ENCODE data around the gene ABCA10. TPM values are rescaled to one million over a fixed set of nuclear protein-coding genes. Genes with fewer than 3 reads are reported as not detected.
"Not testable (repeated sequence)": the region's sequence is repeated elsewhere in the genome, so short reads cannot be mapped to it uniquely, and the experiment has no call there.

ABCA10 gene
- total RNA-seq, 6 experiments from 2014 or later = 1.7 to 4.0 (median 2.0) TPM

DNA sequence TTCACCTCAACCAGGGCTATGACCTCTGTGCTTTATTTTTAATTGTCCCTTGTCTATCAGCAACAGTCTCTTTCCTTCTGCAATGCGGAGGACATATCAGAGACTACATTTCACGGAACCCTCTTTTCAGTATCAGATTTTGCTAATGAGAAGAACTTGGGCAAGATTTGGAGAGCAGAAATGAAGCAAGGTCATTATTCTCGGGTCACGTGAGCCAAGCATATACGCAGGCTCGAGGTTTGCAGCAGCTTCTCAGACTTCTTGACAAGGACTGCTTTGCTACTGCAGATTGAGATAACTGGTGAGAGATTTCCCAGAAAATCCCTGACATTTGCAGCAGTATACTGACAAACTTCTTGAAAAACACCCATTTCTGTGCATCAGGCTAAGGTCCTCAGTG lies 30.4 kb downstream of the ABCA10 start:
- TF ChIP-seq, protein P1, sequence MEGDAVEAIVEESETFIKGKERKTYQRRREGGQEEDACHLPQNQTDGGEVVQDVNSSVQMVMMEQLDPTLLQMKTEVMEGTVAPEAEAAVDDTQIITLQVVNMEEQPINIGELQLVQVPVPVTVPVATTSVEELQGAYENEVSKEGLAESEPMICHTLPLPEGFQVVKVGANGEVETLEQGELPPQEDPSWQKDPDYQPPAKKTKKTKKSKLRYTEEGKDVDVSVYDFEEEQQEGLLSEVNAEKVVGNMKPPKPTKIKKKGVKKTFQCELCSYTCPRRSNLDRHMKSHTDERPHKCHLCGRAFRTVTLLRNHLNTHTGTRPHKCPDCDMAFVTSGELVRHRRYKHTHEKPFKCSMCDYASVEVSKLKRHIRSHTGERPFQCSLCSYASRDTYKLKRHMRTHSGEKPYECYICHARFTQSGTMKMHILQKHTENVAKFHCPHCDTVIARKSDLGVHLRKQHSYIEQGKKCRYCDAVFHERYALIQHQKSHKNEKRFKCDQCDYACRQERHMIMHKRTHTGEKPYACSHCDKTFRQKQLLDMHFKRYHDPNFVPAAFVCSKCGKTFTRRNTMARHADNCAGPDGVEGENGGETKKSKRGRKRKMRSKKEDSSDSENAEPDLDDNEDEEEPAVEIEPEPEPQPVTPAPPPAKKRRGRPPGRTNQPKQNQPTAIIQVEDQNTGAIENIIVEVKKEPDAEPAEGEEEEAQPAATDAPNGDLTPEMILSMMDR (IDR thresholded peaks at IDR 0.05) = no peak
- TF ChIP-seq POLR2A (IDR thresholded peaks at IDR 0.05) = no peak
- Histone ChIP-seq H3K36me3 (peaks cover 0 to 1% (median 0%) of the 10 kb centered on the region in 4 donors), H3K27me3 (no peaks in the 10 kb centered on the region), H3K9me3 (no peaks in the 10 kb centered on the region), H3K4me1 (no peaks in the 10 kb centered on the region), H3K27ac (no peak overlapping the region), H3K4me3 (no peak overlapping the region)
- ATAC-seq (no peak), DNase-seq (no peak)
- WGBS (ENCODE audit: insufficient coverage, low coverage, low lambda C conversion rate, missing lambda C conversion rate) = 81% methylated on average over 6 of the region's 6 CpGs
- intact Hi-C loops (cut with DNase I) = no loop called here

DNA sequence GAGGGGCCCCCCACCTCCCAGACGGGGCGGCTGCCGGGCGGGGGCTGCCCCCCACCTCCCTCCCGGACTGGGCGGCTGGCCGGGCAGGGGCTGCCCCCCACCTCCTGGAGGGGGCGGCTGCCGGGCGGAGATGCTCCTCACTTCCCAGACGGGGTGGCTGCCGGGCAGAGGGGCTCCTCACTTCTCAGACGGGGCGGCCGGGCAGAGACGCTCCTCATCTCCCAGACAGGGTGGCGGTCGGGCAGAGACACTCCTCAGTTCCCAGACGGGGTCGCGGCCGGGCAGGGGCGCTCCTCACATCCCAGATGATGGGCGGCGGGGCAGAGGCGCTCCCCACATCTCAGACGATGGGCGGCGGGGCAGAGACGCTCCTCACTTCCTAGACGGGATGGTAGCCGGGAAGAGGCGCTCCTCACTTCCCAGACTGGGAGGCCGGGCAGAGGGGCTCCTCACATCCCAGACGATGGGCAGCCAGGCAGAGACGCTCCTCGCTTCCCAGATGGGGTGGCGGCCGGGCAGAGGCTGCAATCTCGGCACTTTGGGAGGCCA lies 32.4 kb downstream of the ABCA10 start:
- H3K4me1 ChIP-seq; intact Hi-C loops (cut with DNase I); H3K27me3 ChIP-seq; H3K27ac ChIP-seq; H3K9me3 ChIP-seq; DNase-seq; ATAC-seq; H3K4me3 ChIP-seq: not testable (repeated sequence)
- H3K36me3 ChIP-seq = peaks cover 0 to 10% (median 0%) of the 10 kb centered on the region in 4 donors
- WGBS (ENCODE audit: insufficient coverage, low coverage, low lambda C conversion rate, missing lambda C conversion rate) = 100% methylated on average over 3 of the region's 40 CpGs

DNA sequence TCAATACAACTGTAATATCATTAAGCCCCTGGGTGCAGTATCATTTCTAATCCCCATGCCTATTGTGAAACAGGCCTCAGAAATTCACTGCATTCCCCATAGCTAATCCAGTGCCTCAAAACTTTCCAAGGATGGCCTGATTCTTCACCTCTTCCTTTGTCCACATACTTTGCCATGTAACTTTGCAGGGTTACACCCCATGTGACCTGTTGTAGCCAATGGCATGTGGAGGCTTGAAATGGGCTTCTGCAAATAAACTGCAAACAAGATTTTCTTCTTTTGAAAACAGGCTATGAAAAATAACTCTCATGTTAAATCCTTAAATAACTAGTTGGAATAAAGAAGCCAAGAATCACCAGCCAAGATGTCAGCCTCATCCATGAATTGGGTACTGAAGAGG lies 35.9 kb downstream of the ABCA10 start:
- no peak overlapping the region for H3K4me3 ChIP-seq
- ATAC-seq (no peak), DNase-seq (no peak)
- no peaks in the 10 kb centered on the region for H3K27me3 ChIP-seq
- H3K36me3 ChIP-seq = peaks cover 0 to 10% (median 0%) of the 10 kb centered on the region in 4 donors
- intact Hi-C loops (cut with DNase I) = no loop called here
- no peak for TF ChIP-seq POLR2A (IDR thresholded peaks at IDR 0.05)
- TF ChIP-seq, protein P1 (IDR thresholded peaks at IDR 0.05) = no peak
- H3K27ac ChIP-seq = no peak overlapping the region
- no peaks in the 10 kb centered on the region for H3K9me3 ChIP-seq
- no peaks in the 10 kb centered on the region for H3K4me1 ChIP-seq

DNA sequence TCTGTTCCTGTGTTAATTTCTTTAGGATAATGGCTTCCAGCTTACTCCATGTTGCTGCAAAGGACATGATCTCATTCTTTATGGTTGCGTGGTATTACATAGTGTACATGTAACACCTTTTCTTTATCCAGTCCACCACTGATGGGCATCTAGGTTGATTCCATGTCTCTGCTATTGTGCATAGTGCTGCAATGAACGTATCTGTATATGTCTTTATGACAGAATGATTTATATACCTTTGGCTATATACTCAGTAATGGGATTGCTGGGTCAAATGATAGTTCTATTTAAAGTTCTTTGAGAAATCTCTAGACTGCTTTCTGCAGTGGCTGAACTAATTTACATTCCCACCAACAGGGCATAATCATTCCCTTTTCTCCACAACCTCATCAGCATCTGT lies 39.8 kb downstream of the ABCA10 start:
- Histone ChIP-seq H3K27ac (no peak overlapping the region), H3K4me3 (no peak overlapping the region), H3K4me1 (no peaks in the 10 kb centered on the region), H3K36me3 (peaks cover 0 to 10% (median 0%) of the 10 kb centered on the region in 4 donors), H3K9me3 (no peaks in the 10 kb centered on the region), H3K27me3 (no peaks in the 10 kb centered on the region)
- ATAC-seq (no peak), DNase-seq (no peak)
- intact Hi-C loops (cut with DNase I) = no loop called here
- WGBS (ENCODE audit: insufficient coverage, low coverage, low lambda C conversion rate, missing lambda C conversion rate) = 100% methylated on average over 2 of the region's 2 CpGs
- no peak for TF ChIP-seq POLR2A (IDR thresholded peaks at IDR 0.05)
- TF ChIP-seq, protein P1 (IDR thresholded peaks at IDR 0.05) = no peak

DNA sequence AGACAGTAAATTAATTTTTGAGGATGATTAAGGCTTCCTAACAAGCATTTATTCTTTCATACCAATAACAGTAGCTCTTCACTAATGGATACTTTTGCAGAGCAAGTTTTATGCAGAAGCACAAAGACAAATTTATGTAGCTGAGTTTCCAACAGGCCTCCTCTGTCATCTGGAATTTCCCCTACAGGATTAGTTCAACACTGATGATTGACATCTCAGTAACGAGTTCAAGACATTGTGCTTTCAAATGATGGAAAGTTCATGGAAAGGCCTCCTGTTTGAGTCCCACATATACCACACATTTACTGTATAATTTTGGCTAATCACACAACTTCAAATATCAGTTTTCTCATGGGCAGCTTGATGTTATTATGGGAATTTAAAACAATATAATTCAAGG lies 40.6 kb downstream of the ABCA10 start:
- intact Hi-C loops (cut with DNase I) = no loop called here
- ATAC-seq = no peak
- DNase-seq = no peak
- Histone ChIP-seq H3K27ac (no peak overlapping the region), H3K36me3 (peaks cover 0 to 7% (median 0%) of the 10 kb centered on the region in 4 donors), H3K4me3 (no peak overlapping the region), H3K4me1 (no peaks in the 10 kb centered on the region), H3K9me3 (no peaks in the 10 kb centered on the region), H3K27me3 (no peaks in the 10 kb centered on the region)
- TF ChIP-seq, protein P1 (IDR thresholded peaks at IDR 0.05) = no peak
- no peak for TF ChIP-seq POLR2A (IDR thresholded peaks at IDR 0.05)
- WGBS (ENCODE audit: insufficient coverage, low coverage, low lambda C conversion rate, missing lambda C conversion rate) = 90% methylated on average over 1 of the region's 1 CpG

All from right lobe of liver (tissue), 6 donors.